Suprapubic skin (tissue), 4 donors: ENCODE results near the gene GPR35. TPM values are rescaled to one million over a fixed set of nuclear protein-coding genes. Genes with fewer than 3 reads are reported as not detected.

Experiments used
- DNase-seq, 2 donors: peaks; one replicate each; pipeline ENCODE4 v3.0.0-alpha.2; 2019; ENCODE audit warnings: low spot score in 2 of 2
- H3K27ac ChIP-seq: fragments of 200-600 bp; sonication (generic); one replicate; pipeline ENCODE4 v1.5.1; 2019
- H3K27me3 ChIP-seq: fragments of 200-600 bp; sonication (generic); one replicate; pipeline ENCODE4 v1.5.1; 2019
- H3K36me3 ChIP-seq: fragments of 200-600 bp; sonication (generic); one replicate; pipeline ENCODE4 v1.5.1; 2019
- H3K4me1 ChIP-seq: fragments of 200-600 bp; sonication (generic); one replicate; pipeline ENCODE4 v1.5.1; 2019
- H3K4me3 ChIP-seq: fragments of 200-600 bp; sonication (generic); one replicate; pipeline ENCODE4 v1.5.1; 2019; ENCODE audit warnings: mild to moderate bottlenecking
- H3K9me3 ChIP-seq: fragments of 200-600 bp; sonication (generic); one replicate; pipeline ENCODE4 v1.5.1; 2019
- CTCF ChIP-seq, 2 donors: fragments of 200-600 bp in 1 of 2; fragments of 450-650 bp in 1 of 2; sonication (generic) in 1 of 2; IDR thresholded peaks; one replicate each; pipeline ENCODE4 v1.5.1; 2016 to 2019; ENCODE audit warnings: antibody characterized with exemption in 2 of 2, mild to moderate bottlenecking in 1 of 2, moderate library complexity in 1 of 2
- EP300 ChIP-seq: sonication (generic); formaldehyde crosslinking; IDR thresholded peaks from one replicate; pipeline ENCODE4 v1.6.1; 2017; ENCODE audit warnings: antibody characterized with exemption
- POLR2A ChIP-seq, 2 donors: fragments of 450-650 bp; IDR thresholded peaks; one replicate each; pipeline ENCODE4 v1.6.1; 2017; ENCODE audit warnings: antibody characterized with exemption in 2 of 2, mild to moderate bottlenecking in 2 of 2, moderate library complexity in 2 of 2
- POLR2AphosphoS5 ChIP-seq, 3 donors: sonication (generic); formaldehyde crosslinking; IDR thresholded peaks; one replicate each; pipeline ENCODE4 v1.6.1; 2017; ENCODE audit warnings: antibody characterized with exemption in 3 of 3
- WGBS: methylation state at CpG from one replicate; pipeline ENCODE4 v1.1.5; 2018; 5-methylcytosine and 5-hydroxymethylcytosine counted together
- total RNA-seq, 4 donors: library from RNA; depleted of rRNA; stranded (reverse); fragments of >200 nt; gene quantifications; one replicate each; pipeline ENCODE4 v1.1.0, GENCODE V29; 2016

Gene GPR35
- total RNA-seq, 4 donors from 2014 or later = 1.4 to 7.5 (median 2.5) TPM

DNA sequence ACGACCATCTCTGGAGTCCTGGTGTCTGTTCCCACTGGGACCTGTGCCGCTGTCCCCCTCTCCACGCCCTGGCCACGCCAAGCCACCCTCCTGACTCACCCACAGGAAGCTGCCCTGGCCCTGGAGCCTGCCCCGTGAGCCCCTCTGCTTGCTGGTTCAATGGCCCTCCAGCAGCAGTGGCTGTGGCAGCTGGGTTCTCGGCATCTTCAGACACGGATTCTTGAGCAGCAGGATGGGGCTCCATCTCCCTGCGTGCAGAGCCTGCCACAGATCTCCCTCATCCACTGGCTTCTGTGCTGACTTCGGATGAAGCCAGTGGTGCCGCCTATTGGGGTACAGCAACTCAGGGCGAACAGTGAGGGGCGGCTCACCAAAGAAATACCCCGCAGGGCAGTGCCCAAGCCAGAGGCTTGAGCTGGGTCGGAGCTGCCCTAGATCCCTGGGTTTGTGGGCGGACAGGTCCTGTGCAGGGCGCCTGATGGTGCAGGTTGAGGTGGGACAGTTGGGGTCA, 24.8 kb upstream of the GPR35 start:
- no peak overlapping the region for H3K4me3 ChIP-seq
- H3K4me1 ChIP-seq = no peaks in the 10 kb centered on the region
- DNase-seq = peak; percentile 51 to 72
- no peaks in the 10 kb centered on the region for H3K9me3 ChIP-seq
- no peak for TF ChIP-seq POLR2AphosphoS5 (IDR thresholded peaks at IDR 0.05)
- TF ChIP-seq CTCF (IDR thresholded peaks at IDR 0.05) = no peak
- TF ChIP-seq EP300 = no peak
- TF ChIP-seq POLR2A (IDR thresholded peaks at IDR 0.05) = no peak
- no peaks in the 10 kb centered on the region for H3K27me3 ChIP-seq
- H3K27ac ChIP-seq = no peak overlapping the region
- peaks cover 47% of the 10 kb centered on the region for H3K36me3 ChIP-seq
- WGBS = 90% methylated on average over 9 of the region's 16 CpGs

- WGBS = 73% methylated on average over 5 of the region's 20 CpGs
- Histone ChIP-seq H3K4me3 (no peak overlapping the region), H3K36me3 (peaks cover 44% of the 10 kb centered on the region), H3K27me3 (no peaks in the 10 kb centered on the region), H3K4me1 (no peaks in the 10 kb centered on the region), H3K9me3 (no peaks in the 10 kb centered on the region), H3K27ac (no peak overlapping the region)
- TF ChIP-seq CTCF (IDR thresholded peaks at IDR 0.05) (no peak), EP300 (no peak), POLR2AphosphoS5 (IDR thresholded peaks at IDR 0.05) (no peak), POLR2A (IDR thresholded peaks at IDR 0.05) (no peak)
- DNase-seq = peak; percentile 47 to 75
Measured at GRCh38 chr2:240601061-240601830, 24.0 kb upstream of the GPR35 start.

DNA sequence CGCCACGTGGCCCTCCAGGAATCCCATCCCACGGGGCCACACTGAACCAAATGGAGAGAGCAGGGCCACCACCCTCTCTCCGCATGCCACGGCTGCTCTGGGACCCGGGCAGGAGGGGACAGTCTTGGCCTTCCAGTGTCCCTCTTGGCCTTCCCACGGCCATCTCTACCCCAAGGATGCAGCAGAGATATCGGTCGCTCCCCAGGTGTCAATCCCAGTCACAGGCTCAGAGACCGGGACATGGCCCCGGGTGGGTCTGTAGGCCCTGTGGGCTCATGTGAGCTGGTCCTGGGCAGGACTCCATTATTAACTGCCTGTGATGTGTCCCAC, 23.5 kb upstream of the GPR35 start:
- Histone ChIP-seq H3K36me3 (peaks cover 40% of the 10 kb centered on the region), H3K27me3 (no peaks in the 10 kb centered on the region), H3K4me1 (no peaks in the 10 kb centered on the region), H3K27ac (no peak overlapping the region), H3K4me3 (no peak overlapping the region), H3K9me3 (no peaks in the 10 kb centered on the region)
- peak in 1 of 2 donors; percentile 42 for DNase-seq
- TF ChIP-seq POLR2AphosphoS5 (IDR thresholded peaks at IDR 0.05) (no peak), POLR2A (IDR thresholded peaks at IDR 0.05) (no peak), CTCF (IDR thresholded peaks at IDR 0.05) (no peak), EP300 (no peak)
- WGBS = 93% methylated on average over 7 of the region's 11 CpGs

DNA sequence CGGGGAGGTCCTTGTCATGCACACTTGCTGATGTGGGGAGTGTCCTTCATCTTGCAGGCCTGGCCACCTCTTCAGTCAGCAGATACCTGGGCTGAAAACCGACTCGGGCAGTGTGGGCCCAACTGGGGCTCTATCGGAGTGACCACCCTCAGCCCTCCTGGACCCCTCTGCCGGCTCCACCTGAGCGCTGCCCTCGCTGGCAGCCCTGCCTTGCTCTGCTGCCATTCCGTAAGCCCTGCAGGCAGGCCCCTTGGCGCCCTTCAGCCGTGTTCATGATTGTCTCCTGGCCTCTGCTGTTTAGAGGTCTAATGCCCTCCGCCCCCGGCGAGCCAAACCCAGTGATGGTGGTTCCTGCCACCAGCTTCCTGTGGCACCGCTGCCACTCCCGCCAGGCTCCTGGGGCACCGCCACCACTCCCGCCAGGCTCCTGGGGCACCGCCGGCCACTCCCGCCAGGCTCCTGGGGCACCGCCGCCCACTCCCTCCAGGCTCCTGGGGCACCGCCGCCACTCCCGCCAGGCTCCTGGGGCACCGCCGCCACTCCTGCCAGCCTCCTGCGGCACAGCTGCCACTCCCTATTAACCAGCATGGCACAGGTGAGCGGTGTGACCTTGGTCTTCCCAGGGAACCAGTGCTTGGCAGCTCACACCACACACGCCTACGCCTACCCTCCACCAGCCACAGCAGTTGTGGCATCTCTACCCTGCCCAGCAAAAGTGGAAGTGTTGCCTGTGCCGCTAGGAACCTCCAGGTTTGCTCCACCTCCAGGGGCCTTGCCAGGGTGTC, 22.8 kb upstream of the GPR35 start:
- no peak for TF ChIP-seq CTCF (IDR thresholded peaks at IDR 0.05)
- no peak for TF ChIP-seq POLR2AphosphoS5 (IDR thresholded peaks at IDR 0.05)
- no peak for TF ChIP-seq EP300
- no peak for TF ChIP-seq POLR2A (IDR thresholded peaks at IDR 0.05)
- H3K36me3 ChIP-seq = peaks cover 35% of the 10 kb centered on the region

More for the DNA sequence above, 22.8 kb upstream of the GPR35 start:
- Histone ChIP-seq H3K4me1 (no peaks in the 10 kb centered on the region), H3K4me3 (no peak overlapping the region), H3K27me3 (no peaks in the 10 kb centered on the region), H3K9me3 (no peaks in the 10 kb centered on the region), H3K27ac (no peak overlapping the region)
- WGBS = 87% methylated on average over 24 of the region's 32 CpGs
- peak; percentile 41 to 72 for DNase-seq
